Stimulated activated naive CD8-positive, alpha-beta T cell treated with anti-CD3 and anti-CD28 coated beads, Interleukin-15, amount 100 ng/mL, for 72 hours (primary cell): Measurements from ENCODE around the gene STX1A.
"Not testable (repeated sequence)": the region's sequence is repeated elsewhere in the genome, so short reads cannot be mapped to it uniquely, and the experiment has no call there.

Source experiments
- ATAC-seq: fragments of 150-1000 bp; cut with Tn5 transposase; 2 replicates; pipeline ENCODE4 v1.10.0; 2021; ENCODE audit warnings: mild to moderate bottlenecking, moderate library complexity
- DNase-seq, 2 donors: peaks; one replicate each; pipeline ENCODE4 v3.0.0; 2021 to 2022
- H3K27ac Mint-ChIP-seq, 2 donors: one replicate each; pipeline ENCODE4 v1.8.0; 2022; ENCODE audit warnings: mild to moderate bottlenecking in 2 of 2, mixed read lengths in 2 of 2, moderate library complexity in 2 of 2
- H3K27me3 Mint-ChIP-seq: one replicate; pipeline ENCODE4 v1.8.0; 2022; ENCODE audit warnings: mixed read lengths
- H3K4me1 Mint-ChIP-seq: one replicate; pipeline ENCODE4 v1.8.0; 2022; ENCODE audit warnings: mild to moderate bottlenecking, mixed read lengths
- H3K4me3 Mint-ChIP-seq, 2 donors: one replicate each; pipeline ENCODE4 v1.8.0; 2022; ENCODE audit warnings: mild to moderate bottlenecking in 2 of 2, mixed read lengths in 2 of 2, moderate library complexity in 1 of 2
- H3K9me3 Mint-ChIP-seq, 2 donors: one replicate each; pipeline ENCODE4 v1.8.0; 2022; ENCODE audit warnings: mixed read lengths in 2 of 2

STX1A gene

GRCh38 chr7:73668103-73668885 is 51.2 kb downstream of the STX1A start:
- peak overlapping the region; percentile 76 to 78 for H3K4me3 Mint-ChIP-seq
- H3K4me1 Mint-ChIP-seq = peaks cover 13% of the 10 kb centered on the region
- peak overlapping the region in 1 of 2 donors; percentile 40 for H3K27ac Mint-ChIP-seq
- peaks cover 69% of the 10 kb centered on the region for H3K27me3 Mint-ChIP-seq
- peaks cover 0 to 2% of the 10 kb centered on the region in 2 donors for H3K9me3 Mint-ChIP-seq
- ATAC-seq (peak; percentile 33), DNase-seq (peak in 1 of 2 donors; percentile 15)

- H3K4me3 Mint-ChIP-seq = peak within 1 kb of the TSS; percentile 78 to 79
- peak; percentile 91 for ATAC-seq
- H3K4me1 Mint-ChIP-seq = peaks cover 13% of the 10 kb centered on the region
- DNase-seq = peak; percentile 90 to 95
- peak within 1 kb of the TSS in 1 of 2 donors; percentile 40 for H3K27ac Mint-ChIP-seq
- peaks cover 0 to 6% of the 10 kb centered on the region in 2 donors for H3K9me3 Mint-ChIP-seq
- peaks cover 75% of the 10 kb centered on the region for H3K27me3 Mint-ChIP-seq
These were observed 51.9 kb downstream of the STX1A start, which contains the start of gene VPS37D for GRCh38 chr7:73667344-73668102. VPS37D (plus strand) TSS chr7:73667831; CDS start chr7:73667959, 128 bp downstream.

- H3K27ac Mint-ChIP-seq = no peak overlapping the region
- DNase-seq = no peak
- H3K9me3 Mint-ChIP-seq = peaks cover 0 to 6% of the 10 kb centered on the region in 2 donors
- H3K27me3 Mint-ChIP-seq = peaks cover 58% of the 10 kb centered on the region
- peaks cover 6% of the 10 kb centered on the region for H3K4me1 Mint-ChIP-seq
- ATAC-seq = no peak
- H3K4me3 Mint-ChIP-seq = no peak overlapping the region
These were observed 56.4 kb downstream of the STX1A start for GRCh38 chr7:73663033-73663432.

- H3K27ac Mint-ChIP-seq, H3K4me3 Mint-ChIP-seq, H3K9me3 Mint-ChIP-seq, H3K4me1 Mint-ChIP-seq, ATAC-seq, DNase-seq: not testable (repeated sequence)
- H3K27me3 Mint-ChIP-seq = peaks cover 48% of the 10 kb centered on the region
These were observed 58.9 kb downstream of the STX1A start for GRCh38 chr7:73660594-73660993.

- H3K4me3 Mint-ChIP-seq = no peak overlapping the region
- H3K4me1 Mint-ChIP-seq = no peaks in the 10 kb centered on the region
- no peak overlapping the region for H3K27ac Mint-ChIP-seq
- ATAC-seq (no peak), DNase-seq (no peak)
- peaks cover 0 to 6% of the 10 kb centered on the region in 2 donors for H3K9me3 Mint-ChIP-seq
- H3K27me3 Mint-ChIP-seq = peaks cover 49% of the 10 kb centered on the region
These were observed 59.5 kb downstream of the STX1A start for GRCh38 chr7:73659983-73660382.

GRCh38 chr7:73655309-73655708 is 64.2 kb downstream of the STX1A start:
- H3K4me3 Mint-ChIP-seq, H3K27ac Mint-ChIP-seq, H3K9me3 Mint-ChIP-seq, DNase-seq, H3K4me1 Mint-ChIP-seq, ATAC-seq: not testable (repeated sequence)
- H3K27me3 Mint-ChIP-seq = peaks cover 37% of the 10 kb centered on the region

GRCh38 chr7:73652541-73652949 is 66.9 kb downstream of the STX1A start:
- Mint-ChIP-seq H3K9me3 (no peaks in the 10 kb centered on the region), H3K27me3 (peaks cover 59% of the 10 kb centered on the region), H3K4me3 (no peak overlapping the region), H3K4me1 (peaks cover 19% of the 10 kb centered on the region), H3K27ac (no peak overlapping the region)
- DNase-seq = no peak
- no peak for ATAC-seq

GRCh38 chr7:73650524-73650923 is 68.9 kb downstream of the STX1A start:
- DNase-seq = no peak
- Mint-ChIP-seq H3K4me1 (peaks cover 19% of the 10 kb centered on the region), H3K27ac (no peak overlapping the region), H3K4me3 (no peak overlapping the region), H3K27me3 (peaks cover 78% of the 10 kb centered on the region), H3K9me3 (no peaks in the 10 kb centered on the region)
- no peak for ATAC-seq

GRCh38 chr7:73649576-73649975 is 69.9 kb downstream of the STX1A start:
- DNase-seq (no peak), ATAC-seq (no peak)
- Mint-ChIP-seq H3K27ac (no peak overlapping the region), H3K27me3 (peaks cover 81% of the 10 kb centered on the region), H3K4me3 (peak overlapping the region; percentile 17 to 78), H3K4me1 (peaks cover 19% of the 10 kb centered on the region), H3K9me3 (no peaks in the 10 kb centered on the region)
